GM20431 (cell line): ENCODE data around the gene CNTN5.
"Not testable (repeated sequence)": the region's sequence is repeated elsewhere in the genome, so short reads cannot be mapped to it uniquely, and the experiment has no call there.

Experiments used
- in situ Hi-C: fragments of 300-500 bp; cut with MseI, MboI; formaldehyde crosslinking; loops from one replicate; pipeline ENCODE4 v1.15.0; 2020; ENCODE audit warnings: low sequenced_read_pairs; ENCODE audit not compliant: unreplicated experiment

CNTN5 gene

DNA sequence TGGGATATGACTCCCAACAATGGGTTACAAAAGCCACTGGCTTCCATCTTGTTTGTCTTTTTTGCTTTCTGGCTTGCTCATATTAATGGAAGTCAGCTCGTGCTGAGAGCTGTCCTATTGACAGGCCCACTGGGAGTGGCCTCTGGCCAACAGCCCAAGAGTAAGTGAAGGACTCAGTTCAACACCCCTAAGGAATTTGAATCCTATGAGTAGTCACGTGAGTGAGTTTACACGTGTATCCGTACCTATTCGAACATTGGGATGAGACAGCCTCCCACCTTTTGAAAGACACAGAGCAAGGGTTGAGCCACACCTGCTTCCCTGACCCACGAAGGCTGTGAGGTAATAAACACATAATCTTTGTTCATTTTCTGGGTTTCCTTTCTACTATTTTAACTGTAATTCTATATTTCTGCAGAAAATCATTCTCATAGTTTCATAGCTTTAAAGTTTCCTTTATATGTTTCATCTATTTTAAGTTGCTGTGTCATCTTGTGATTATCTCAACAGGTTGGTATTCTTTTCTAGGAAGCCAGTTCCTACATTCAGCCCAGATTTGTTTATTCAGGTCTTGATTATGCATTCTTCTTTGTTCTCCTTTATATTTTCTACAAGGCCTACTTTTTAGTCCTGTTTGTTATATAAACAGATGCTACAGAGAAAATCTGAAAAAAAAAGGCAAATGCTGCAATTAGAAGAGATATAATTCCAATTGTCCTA is 802.3 kb downstream of the CNTN5 start:
- in situ Hi-C loops, result no loop called here

DNA sequence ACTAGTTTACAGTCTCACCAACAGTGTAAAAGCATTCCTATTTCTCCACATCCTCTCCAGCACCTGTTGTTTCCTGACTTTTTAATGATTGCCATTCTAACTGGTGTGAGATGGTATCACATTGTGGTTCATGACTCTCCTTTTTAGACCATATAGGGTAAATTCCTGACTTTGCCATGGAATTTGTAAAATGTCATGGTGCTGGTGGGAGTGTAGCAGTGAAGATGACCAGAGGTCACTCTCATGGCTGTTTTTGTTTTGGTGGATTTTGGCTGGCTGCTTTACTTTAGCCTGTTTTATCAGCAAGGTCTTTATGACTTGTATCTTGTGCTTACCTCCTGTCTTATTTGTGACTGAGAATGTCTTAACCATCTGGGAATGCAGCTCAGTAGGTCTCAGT is 816.0 kb downstream of the CNTN5 start:
- in situ Hi-C loops, result not testable (repeated sequence)

DNA sequence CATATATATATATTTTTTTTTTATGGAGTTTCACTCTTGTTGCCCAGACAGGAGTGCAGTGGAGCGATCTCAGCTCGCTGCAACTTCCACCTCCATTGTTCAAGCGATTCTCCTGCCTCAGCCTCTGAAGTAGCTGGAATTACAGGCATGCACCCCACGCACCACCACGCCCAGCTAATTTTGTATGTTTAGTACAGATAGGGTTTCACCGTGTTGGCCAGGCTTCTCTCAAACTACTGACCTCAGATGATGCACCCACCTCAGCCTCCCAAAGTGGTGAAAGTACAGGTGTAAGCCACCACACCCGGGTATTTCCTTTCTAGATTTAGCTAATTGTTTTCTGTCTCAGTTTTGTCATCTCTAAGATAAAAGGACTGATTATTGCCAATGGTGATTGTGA is 821.1 kb downstream of the CNTN5 start:
- in situ Hi-C loops, result no loop called here

DNA sequence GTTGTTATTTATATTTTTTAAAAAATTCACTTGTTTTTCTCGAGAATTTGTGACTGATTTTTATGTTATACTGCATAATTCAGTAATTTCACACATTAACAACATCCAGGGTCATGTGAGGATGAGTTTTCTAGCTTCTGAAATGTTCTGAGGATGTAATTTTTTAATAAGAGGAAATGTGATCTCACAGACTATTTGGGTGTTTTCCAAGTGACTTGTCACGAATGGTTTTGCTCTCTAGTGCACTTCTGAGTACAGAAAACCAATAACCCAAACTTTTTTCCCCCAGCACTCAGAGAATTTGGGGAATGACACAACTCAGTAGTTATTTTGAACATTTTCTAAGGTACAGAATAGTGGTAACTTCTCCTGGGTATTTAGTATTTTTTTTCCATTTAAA is 845.2 kb downstream of the CNTN5 start:
- in situ Hi-C loops, result no loop called here

DNA sequence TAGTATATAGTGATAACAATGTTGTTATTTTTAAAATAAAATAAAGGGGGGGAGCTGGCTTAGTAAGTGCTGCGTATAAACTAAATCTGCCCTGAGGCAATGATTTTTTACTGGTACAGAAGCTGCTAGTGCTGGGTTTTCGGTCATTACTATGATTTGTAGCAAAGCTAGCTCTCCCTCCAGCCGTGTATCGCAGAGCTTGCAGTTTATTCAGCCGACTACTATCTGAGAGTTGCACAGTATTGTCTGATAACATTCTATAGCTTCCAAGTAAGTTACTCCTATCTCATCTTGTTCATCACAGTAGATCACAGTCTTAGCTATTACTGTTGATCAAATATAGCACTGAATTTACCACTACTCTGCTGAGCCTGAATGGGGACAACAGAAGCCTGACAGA is 860.9 kb downstream of the CNTN5 start:
- in situ Hi-C loops, result no loop called here

DNA sequence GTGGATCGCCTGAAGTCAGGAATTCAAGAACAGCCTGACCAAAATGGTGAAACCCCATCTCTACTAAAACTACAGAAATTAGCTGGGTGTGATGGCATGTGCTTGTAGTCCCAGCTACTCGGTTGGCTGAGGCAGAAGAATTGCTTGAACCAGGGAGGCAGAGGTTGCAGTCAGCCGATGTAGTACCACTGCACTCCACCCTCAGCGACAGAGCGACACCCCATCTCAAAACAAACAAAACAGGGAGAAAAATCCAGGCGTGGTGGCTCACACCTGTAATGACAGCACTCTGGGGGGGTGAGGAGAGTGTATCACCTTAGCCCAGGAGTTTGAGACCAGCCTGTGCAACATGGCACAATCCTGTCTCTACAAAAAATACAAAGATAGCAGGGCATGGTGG is 864.0 kb downstream of the CNTN5 start:
- in situ Hi-C loops, result no loop called here

DNA sequence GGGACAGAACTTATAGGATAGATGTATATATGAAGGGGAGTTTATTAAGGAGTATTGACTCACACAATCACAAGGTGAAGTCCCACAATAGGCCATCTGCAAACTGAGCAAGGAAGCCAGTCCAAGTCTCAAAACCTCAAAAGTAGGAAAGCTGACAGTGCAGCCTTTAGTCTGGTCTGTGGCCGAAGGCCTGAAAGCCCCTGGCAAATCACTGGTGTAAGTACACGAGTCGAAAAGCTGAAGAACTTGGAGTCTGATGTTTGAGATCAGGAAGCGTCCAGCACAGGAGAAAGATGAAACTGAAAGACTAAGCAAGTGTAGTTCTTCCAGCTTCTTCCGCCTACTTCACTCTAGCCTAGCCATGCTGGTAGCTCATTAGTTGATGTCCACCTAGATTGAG is 866.7 kb downstream of the CNTN5 start:
- in situ Hi-C loops, result no loop called here

DNA sequence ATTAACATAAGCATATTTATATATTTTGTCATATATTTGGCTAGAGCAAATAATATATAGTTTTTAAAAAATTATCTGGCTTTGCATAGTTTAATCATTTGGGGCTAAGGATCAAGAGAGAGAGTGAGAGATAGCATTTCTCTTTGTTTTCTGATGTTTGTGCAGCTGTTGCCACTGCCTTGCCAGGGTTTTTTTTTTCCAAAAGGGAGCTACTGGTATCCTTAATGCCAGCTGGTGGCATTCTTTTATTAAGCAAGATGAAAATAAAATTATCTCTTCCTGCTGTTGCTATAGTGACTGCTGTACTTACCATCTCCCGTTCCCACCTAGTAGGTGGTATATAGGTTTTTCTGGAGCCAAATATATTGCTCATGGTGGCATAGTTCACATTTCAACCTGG is 873.1 kb downstream of the CNTN5 start:
- in situ Hi-C loops, result no loop called here

DNA sequence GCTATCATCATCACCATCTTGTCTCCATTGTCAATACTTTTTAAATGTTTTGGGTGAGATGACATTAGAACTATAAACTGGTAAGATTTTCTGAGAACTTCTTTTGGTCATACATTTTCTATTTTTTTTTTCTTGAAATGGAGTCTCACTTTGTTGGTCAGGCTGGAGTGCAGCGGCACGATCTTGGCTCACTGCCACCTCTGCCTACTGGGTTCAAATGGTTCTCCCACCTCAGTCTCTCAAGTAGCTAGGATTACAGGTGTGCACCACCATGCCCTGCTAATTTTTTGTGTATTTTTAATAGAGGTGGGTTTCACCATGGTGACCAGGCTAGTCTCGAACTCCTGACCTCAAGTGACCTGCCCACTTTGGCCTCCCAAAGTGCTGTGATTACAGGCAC is 880.4 kb downstream of the CNTN5 start:
- in situ Hi-C loops, result no loop called here

DNA sequence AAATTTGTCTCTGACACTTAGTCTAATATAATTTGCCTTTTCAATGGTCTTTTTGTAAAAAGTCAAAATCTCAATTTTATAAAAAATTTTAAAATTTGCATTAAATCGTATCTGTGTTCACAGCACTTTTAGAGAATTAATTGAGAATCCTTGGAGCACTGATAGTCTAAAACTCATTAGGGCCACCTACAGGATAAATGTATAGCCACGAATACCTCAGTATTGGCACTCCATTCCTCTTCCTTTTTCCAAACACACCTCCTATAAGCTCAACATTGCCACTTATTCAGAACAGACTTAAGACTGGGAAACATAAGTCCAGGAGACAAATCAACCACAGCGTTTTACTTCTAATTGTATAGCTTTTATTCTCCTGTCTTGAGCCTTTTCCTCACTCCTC is 890.4 kb downstream of the CNTN5 start:
- in situ Hi-C loops, result no loop called here

DNA sequence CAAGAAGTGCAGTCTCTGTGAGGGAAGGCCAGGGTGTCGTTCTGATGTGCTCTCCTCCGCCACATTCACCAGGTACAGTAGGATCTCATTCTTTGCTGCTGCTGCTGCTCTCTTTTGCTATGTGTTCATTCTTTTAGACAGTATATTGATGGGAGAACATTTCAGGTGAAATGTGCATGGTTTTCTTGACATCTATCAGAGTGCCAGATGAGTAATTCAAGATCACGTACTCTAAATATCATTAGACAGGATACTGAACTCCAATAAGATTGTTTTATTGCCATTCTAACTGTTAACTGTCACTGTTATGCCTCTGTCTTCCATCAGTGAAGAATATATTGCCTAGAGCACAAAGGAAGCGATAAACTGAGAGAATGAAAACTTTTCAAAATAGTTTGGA is 895.3 kb downstream of the CNTN5 start:
- in situ Hi-C loops, result no loop called here

DNA sequence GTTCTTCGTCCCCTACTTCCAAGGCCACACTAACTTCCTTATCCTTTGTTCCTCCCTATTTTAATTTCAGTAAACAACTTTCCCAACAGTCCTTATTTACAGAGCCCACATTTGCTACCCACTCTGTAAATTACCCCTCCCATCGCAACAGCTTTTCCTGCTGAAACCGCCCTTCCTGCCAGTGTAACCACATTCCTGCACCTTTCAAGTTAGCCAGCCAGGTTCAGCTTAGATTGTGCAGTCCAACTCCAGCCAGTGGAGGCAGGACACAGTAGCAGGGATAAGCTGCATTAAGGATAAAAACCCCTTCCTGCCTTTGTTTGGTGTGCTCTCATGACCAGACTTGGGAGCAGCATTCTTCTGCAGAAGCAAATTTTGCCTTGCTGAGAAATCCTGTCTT is 898.0 kb downstream of the CNTN5 start:
- in situ Hi-C loops, result no loop called here

DNA sequence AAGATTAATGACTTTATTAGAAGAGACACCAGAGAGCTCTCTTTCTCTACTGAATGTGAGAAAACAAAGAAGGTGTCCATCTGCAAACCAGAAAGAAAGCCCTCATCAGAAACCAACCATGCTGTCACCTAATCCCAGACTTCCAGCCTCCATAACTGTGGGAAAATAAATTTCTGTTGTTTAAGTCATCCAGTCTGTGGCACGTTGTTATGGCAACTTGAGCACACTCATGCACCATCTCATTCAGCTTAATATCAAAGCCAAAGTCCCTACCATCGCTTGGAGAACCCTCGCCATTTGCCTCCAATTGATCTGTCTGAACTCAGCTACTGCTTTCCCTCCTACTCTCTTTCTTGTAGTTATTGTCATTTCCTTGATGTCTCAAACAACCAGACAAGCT is 900.2 kb downstream of the CNTN5 start:
- in situ Hi-C loops, result no loop called here

DNA sequence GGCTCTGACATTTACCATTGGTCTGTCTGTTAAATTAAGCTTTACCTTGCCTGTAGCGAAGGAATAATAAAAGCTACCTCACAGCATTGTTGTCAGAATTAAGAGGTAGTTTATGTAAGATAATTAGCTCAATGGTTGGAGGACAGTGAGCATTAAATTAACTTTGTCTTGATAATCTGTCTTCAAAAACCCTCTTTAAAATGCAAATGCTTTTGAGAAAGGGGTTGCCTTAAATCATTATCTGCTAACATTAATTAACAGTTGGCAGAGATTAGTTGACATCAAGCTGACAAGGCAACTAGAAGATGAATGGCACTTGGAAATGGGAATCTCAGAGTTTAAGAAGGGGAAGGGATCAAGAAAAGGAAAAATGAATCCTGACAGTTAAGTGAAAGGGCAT is 905.2 kb downstream of the CNTN5 start:
- in situ Hi-C loops, result no loop called here

DNA sequence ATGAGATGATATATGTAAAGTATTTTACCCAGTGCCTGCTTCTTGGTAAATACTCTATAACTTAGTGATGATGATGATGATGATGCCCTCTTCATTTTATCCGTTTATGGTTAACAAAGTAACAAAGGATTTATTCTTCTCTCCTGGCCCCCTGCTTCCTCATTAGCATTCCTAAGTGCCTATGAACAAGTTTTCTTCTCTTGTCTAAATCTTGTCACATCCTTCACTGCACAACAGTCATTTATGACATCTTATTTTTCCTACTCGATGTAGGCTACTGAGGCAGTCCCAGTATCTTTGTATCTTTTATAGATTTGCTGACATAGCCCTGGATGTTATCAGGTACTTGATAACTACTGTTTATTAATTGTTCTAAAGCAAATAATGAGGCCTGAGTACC is 911.9 kb downstream of the CNTN5 start:
- in situ Hi-C loops, result no loop called here

DNA sequence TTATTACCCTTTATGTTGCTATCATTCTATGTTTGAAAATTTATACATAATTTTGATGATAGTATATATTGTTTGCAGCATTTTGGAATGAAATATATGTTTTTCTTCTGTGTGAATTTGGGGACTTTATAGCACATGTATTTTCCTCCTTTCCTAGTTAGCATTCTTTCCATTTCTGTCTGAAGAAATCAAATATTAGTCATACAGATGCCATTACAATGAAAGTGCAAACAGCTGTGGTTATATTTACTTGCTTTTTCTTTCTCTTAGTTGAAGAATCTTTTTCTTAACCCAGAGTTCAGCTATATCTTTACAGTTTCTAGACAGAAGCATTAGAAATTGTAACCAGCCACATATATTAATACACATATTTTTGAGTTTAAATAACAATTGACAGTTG is 913.3 kb downstream of the CNTN5 start:
- in situ Hi-C loops, result no loop called here

DNA sequence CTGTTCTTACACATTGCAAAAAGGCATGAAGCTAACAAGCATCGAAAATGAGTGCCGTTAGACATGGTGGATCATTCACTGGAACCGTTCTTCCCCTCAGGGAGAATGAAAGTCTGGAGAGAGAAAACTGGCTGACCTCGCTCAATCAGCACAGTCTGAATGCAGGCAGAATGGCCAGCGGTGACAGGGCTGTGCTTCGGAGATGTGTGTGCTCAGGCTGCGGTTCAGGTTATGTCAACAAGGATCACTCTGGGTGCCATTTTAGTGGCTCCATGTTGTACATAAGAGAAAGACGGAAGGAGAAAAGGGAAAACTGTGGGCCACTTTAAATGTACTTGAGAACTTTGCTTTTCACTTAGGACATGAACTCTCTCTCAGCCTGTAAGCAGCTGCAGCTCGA is 916.6 kb downstream of the CNTN5 start:
- in situ Hi-C loops, result no loop called here

DNA sequence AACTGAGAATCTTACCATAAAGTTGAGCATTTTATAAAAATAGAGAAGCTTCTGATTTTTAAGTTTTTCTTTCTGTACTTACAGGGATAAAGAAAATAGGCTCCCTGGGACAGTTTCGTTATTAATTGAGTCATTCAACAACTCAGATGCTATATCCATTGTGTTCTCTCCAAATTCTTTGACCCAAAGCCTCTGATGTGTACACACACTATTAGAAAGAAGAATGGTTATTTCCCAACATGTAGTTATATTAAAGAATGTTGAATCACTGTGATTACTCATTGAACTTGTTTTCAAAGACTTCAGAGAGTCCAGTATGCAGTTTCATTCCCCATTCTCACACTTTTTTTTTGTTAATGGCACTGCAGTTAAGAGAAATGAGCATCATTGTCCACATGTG is 932.1 kb downstream of the CNTN5 start:
- in situ Hi-C loops, result no loop called here

DNA sequence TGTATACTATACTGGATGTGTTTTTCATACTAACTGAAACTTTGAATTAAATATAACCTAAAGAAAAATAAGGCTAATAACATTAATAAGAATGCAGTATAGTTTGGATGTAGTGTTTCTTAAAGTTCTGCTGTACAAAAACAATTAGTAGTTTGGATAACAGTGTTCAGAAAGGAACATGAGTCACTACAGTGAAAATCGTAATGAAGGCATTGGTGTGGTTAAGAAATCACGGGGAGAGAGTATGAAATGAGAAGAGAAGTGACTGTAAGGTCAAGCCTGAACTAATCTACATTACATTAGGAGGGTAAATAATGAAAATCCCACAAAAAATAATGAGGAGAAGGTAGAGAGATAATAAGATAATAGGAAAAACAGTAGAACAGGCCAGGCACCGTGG is 939.8 kb downstream of the CNTN5 start:
- in situ Hi-C loops, result no loop called here

DNA sequence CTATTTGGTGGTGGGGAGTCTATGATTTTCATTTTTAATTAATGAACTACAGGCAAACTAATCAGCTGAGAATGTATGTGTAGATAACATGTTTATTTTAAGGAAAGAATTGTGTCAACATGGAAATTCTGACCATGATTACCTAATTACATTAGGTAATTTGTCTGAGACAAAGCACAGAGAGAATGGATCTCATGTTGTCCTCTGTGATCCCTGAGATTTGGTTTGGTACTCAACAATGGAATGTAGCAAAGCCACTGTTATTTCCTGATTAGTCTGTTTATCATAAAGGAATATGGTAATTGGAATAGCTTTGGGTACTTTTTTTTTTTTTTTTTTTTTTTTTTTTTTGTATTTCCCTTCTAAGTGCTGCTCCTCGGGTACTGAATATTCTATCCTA is 947.6 kb downstream of the CNTN5 start:
- in situ Hi-C loops, result no loop called here

DNA sequence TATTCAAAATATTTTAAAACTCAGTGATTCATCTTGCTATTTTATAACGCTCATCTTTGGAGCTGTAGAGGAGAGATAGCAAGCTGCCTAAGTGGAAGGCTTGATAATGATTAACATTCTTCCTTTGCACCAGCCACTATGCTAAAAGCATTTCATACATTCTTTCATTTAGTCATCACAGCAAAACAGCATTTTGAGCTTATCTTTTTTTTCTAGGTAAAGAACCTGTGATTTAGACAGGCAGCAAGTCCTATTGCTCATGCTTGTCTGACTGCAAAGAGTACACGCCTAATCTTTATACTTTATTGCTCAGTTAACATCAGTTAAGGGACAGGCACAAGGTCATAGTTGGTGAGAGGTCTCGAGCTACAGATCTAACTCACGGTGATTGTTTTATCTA is 953.2 kb downstream of the CNTN5 start:
- in situ Hi-C loops, result no loop called here

DNA sequence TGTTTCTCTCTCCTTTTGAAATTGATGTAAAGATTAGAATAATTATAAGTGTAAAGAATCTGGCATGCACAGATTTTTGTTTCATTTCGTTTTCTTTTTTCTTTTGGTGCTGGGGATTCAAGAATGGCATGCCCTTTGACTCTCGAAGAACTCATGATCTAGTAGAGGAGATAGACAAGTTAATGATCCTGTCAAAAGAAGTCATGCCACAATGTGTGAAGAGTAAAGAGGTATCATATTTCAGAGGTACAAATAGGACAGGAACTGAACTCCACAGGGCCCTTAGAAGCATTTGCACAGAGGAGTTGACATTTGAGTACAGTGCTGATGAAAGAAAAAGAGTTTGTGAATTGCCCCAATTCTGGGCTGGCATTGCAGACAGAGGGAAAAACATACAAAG is 958.3 kb downstream of the CNTN5 start:
- in situ Hi-C loops, result no loop called here
